Measurements from ENCODE around the gene PTGFRN.
"Not testable (repeated sequence)": the region's sequence is repeated elsewhere in the genome, so short reads cannot be mapped to it uniquely, and the experiment has no call there.

Gene PTGFRN

GRCh38 chr1:116909512-116910378, at the start of gene PTGFRN:
Gene PTGFRN, plus strand, starts transcription at chr1:116909916. Its CDS starts 288 bp downstream, at chr1:116910204.
- Histone ChIP-seq H3K4me3 (replicated peaks; ENCODE audit: low read depth, low read length) (peak within 1 kb of the TSS; percentile 57), H3K36me3 (ENCODE audit: control insufficient read depth, insufficient read depth, low read length) (no peaks in the 10 kb centered on the region), H3K27me3 (replicated peaks; ENCODE audit: control insufficient read depth, insufficient read depth, low read length) (peaks cover 2% of the 10 kb centered on the region)
- DNase-seq (ENCODE audit: extremely low read depth, insufficient read length): peak; percentile 45
- no peak for TF ChIP-seq CTCF (IDR thresholded peaks at IDR 0.05; ENCODE audit: insufficient read depth, low read length, poor library complexity, severe bottlenecking)

- DNase-seq (ENCODE audit: extremely low read depth, insufficient read length); H3K27me3 ChIP-seq (replicated peaks; ENCODE audit: control insufficient read depth, insufficient read depth, low read length); H3K4me3 ChIP-seq (replicated peaks; ENCODE audit: low read depth, low read length); H3K36me3 ChIP-seq (ENCODE audit: control insufficient read depth, insufficient read depth, low read length): not testable (repeated sequence)
These were observed 49.5 kb upstream of the PTGFRN start for GRCh38 chr1:116860167-116860566.

GRCh38 chr1:116861137-116861536, 48.6 kb upstream of the PTGFRN start:
- TF ChIP-seq CTCF (IDR thresholded peaks at IDR 0.05; ENCODE audit: insufficient read depth, low read length, poor library complexity, severe bottlenecking): no peak

GRCh38 chr1:116863031-116863430, 46.7 kb upstream of the PTGFRN start:
- H3K27me3 ChIP-seq (replicated peaks; ENCODE audit: control insufficient read depth, insufficient read depth, low read length); DNase-seq (ENCODE audit: extremely low read depth, insufficient read length); H3K36me3 ChIP-seq (ENCODE audit: control insufficient read depth, insufficient read depth, low read length); H3K4me3 ChIP-seq (replicated peaks; ENCODE audit: low read depth, low read length): not testable (repeated sequence)

More at GRCh38 chr1:116861137-116861536, 48.6 kb upstream of the PTGFRN start:
- no peaks in the 10 kb centered on the region for H3K36me3 ChIP-seq (ENCODE audit: control insufficient read depth, insufficient read depth, low read length)
- DNase-seq (ENCODE audit: extremely low read depth, insufficient read length): no peak
- H3K27me3 ChIP-seq (replicated peaks; ENCODE audit: control insufficient read depth, insufficient read depth, low read length): no peaks in the 10 kb centered on the region
- H3K4me3 ChIP-seq (replicated peaks; ENCODE audit: low read depth, low read length): no peak overlapping the region

- not testable (repeated sequence) for H3K27me3 ChIP-seq (replicated peaks; ENCODE audit: control insufficient read depth, insufficient read depth, low read length); DNase-seq (ENCODE audit: extremely low read depth, insufficient read length); H3K36me3 ChIP-seq (ENCODE audit: control insufficient read depth, insufficient read depth, low read length); H3K4me3 ChIP-seq (replicated peaks; ENCODE audit: low read depth, low read length)
These were observed 43.2 kb upstream of the PTGFRN start for GRCh38 chr1:116866478-116866877.

GRCh38 chr1:116868385-116868784, 41.3 kb upstream of the PTGFRN start:
- no peaks in the 10 kb centered on the region for H3K36me3 ChIP-seq (ENCODE audit: control insufficient read depth, insufficient read depth, low read length)
- DNase-seq (ENCODE audit: extremely low read depth, insufficient read length): no peak
- H3K27me3 ChIP-seq (replicated peaks; ENCODE audit: control insufficient read depth, insufficient read depth, low read length): no peaks in the 10 kb centered on the region
- H3K4me3 ChIP-seq (replicated peaks; ENCODE audit: low read depth, low read length): no peak overlapping the region
- no peak for TF ChIP-seq CTCF (IDR thresholded peaks at IDR 0.05; ENCODE audit: insufficient read depth, low read length, poor library complexity, severe bottlenecking)

GRCh38 chr1:116869611-116870010, 40.1 kb upstream of the PTGFRN start:
- H3K4me3 ChIP-seq (replicated peaks; ENCODE audit: low read depth, low read length): no peak overlapping the region
- TF ChIP-seq CTCF (IDR thresholded peaks at IDR 0.05; ENCODE audit: insufficient read depth, low read length, poor library complexity, severe bottlenecking): no peak
- no peaks in the 10 kb centered on the region for H3K27me3 ChIP-seq (replicated peaks; ENCODE audit: control insufficient read depth, insufficient read depth, low read length)
- no peak for DNase-seq (ENCODE audit: extremely low read depth, insufficient read length)
- H3K36me3 ChIP-seq (ENCODE audit: control insufficient read depth, insufficient read depth, low read length): no peaks in the 10 kb centered on the region
